Mesendoderm (in vitro differentiated cells): ENCODE measurements around the gene ASB15.

ENCODE experiments used
- DNase-seq: peaks from one replicate; pipeline ENCODE4 v3.0.0; 2013
- H2AK5ac ChIP-seq: 2 replicates; pipeline ENCODE4 v1.6.1; 2013; ENCODE audit warnings: low read length, inconsistent platforms
- H2BK120ac ChIP-seq: 2 replicates; pipeline ENCODE4 v1.6.1; 2013; ENCODE audit warnings: low read depth, mild to moderate bottlenecking, low read length, moderate library complexity, mixed read lengths
- H2BK15ac ChIP-seq: replicated peaks from 2 replicates; pipeline ENCODE4 v1.6.1; 2013; ENCODE audit warnings: low read depth, mild to moderate bottlenecking, moderate library complexity
- H2BK5ac ChIP-seq: 2 replicates; pipeline ENCODE4 v1.6.1; 2013; ENCODE audit warnings: low read length, inconsistent platforms
- H3K18ac ChIP-seq: 2 replicates; pipeline ENCODE4 v1.6.1; 2013; ENCODE audit warnings: mild to moderate bottlenecking, low read length, mixed read lengths
- H3K23ac ChIP-seq: one replicate; pipeline ENCODE4 v1.6.1; 2013; ENCODE audit warnings: low read length
- H3K27ac ChIP-seq: 2 replicates; pipeline ENCODE4 v1.5.1; 2013; ENCODE audit warnings: low read depth, mild to moderate bottlenecking, inconsistent platforms, low read length, moderate library complexity
- H3K27me3 ChIP-seq: 2 replicates; pipeline ENCODE4 v1.6.1; 2013; ENCODE audit warnings: low read length, control low read depth, mild to moderate bottlenecking, inconsistent platforms; ENCODE audit not compliant: insufficient read depth, poor library complexity
- H3K36me3 ChIP-seq: 2 replicates; pipeline ENCODE4 v1.6.1; 2013; ENCODE audit warnings: low read length, inconsistent platforms; ENCODE audit not compliant: control insufficient read depth, insufficient read depth
- H3K4ac ChIP-seq: one replicate; pipeline ENCODE4 v1.6.1; 2013; ENCODE audit warnings: low read depth, mild to moderate bottlenecking, low read length, moderate library complexity
- H3K4me1 ChIP-seq: 2 replicates; pipeline ENCODE4 v1.6.1; 2013; ENCODE audit warnings: low read depth, low read length, inconsistent platforms; ENCODE audit not compliant: control insufficient read depth
- H3K4me2 ChIP-seq: 2 replicates; pipeline ENCODE4 v1.6.1; 2013; ENCODE audit warnings: low read length
- H3K4me3 ChIP-seq: 2 replicates; pipeline ENCODE4 v1.5.1; 2013; ENCODE audit warnings: mild to moderate bottlenecking, low read length
- H3K56ac ChIP-seq: one replicate; pipeline ENCODE4 v1.6.1; 2013; ENCODE audit warnings: low read length
- H3K79me1 ChIP-seq: 2 replicates; pipeline ENCODE4 v1.6.1; 2013; ENCODE audit warnings: low read length, inconsistent platforms
- H3K79me2 ChIP-seq: 2 replicates; pipeline ENCODE4 v1.6.1; 2013; ENCODE audit warnings: mild to moderate bottlenecking, low read length; ENCODE audit not compliant: control insufficient read depth, insufficient read depth
- H3K9ac ChIP-seq: 2 replicates; pipeline ENCODE4 v1.6.1; 2013; ENCODE audit warnings: low read length, inconsistent platforms
- H4K5ac ChIP-seq: one replicate; pipeline ENCODE4 v1.6.1; 2013; ENCODE audit warnings: low read length
- H4K8ac ChIP-seq: one replicate; pipeline ENCODE4 v1.6.1; 2013; ENCODE audit warnings: low read depth, mild to moderate bottlenecking, control low read depth, low read length, moderate library complexity
- WGBS: extraction: QIAGEN DNeasy Blood & Tissue Kit; methylation state at CpG from one replicate; pipeline ENCODE4 v1.1.7; 2013; ENCODE audit warnings: low lambda C conversion rate, missing lambda C conversion rate; ENCODE audit not compliant: insufficient coverage; ENCODE audit errors: extremely low coverage; 5-methylcytosine and 5-hydroxymethylcytosine counted together

Gene ASB15

DNA sequence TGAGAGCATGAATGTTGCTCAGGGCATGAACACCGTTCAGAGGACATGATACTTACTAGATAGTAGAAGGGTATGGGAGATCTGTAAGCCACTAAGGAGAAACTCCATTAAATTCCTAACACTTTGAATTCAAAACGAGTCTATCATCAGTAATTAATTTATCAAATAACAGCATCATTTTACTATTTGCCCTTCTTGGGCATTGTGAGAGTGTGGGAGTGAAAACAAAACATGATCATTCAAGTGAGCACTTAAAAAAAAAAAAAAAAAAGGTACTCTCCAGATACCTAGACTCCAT lies 20.5 kb upstream of the ASB15 start:
- H3K36me3 ChIP-seq, result no peaks in the 10 kb centered on the region
- no CpG with 5 or more reads among the region's 2 CpGs for WGBS
- H3K4me2 ChIP-seq, result no peak overlapping the region
- H4K5ac ChIP-seq, result no peak overlapping the region
- no peak overlapping the region for H3K18ac ChIP-seq
- no peak overlapping the region for H3K4ac ChIP-seq
- H3K27me3 ChIP-seq, result no peaks in the 10 kb centered on the region
- no peak overlapping the region for H3K27ac ChIP-seq
- H2BK120ac ChIP-seq, result no peak overlapping the region
- H2AK5ac ChIP-seq, result no peak overlapping the region
- H2BK15ac ChIP-seq, result no peak overlapping the region
- no peak overlapping the region for H2BK5ac ChIP-seq
- DNase-seq, result no peak
- H3K4me1 ChIP-seq, result no peaks in the 10 kb centered on the region
- no peak overlapping the region for H3K23ac ChIP-seq
- no peak overlapping the region for H3K9ac ChIP-seq
- no peak overlapping the region for H3K56ac ChIP-seq
- no peaks in the 10 kb centered on the region for H3K79me2 ChIP-seq
- no peaks in the 10 kb centered on the region for H3K79me1 ChIP-seq
- H4K8ac ChIP-seq, result no peak overlapping the region
- H3K4me3 ChIP-seq, result no peak overlapping the region

DNA sequence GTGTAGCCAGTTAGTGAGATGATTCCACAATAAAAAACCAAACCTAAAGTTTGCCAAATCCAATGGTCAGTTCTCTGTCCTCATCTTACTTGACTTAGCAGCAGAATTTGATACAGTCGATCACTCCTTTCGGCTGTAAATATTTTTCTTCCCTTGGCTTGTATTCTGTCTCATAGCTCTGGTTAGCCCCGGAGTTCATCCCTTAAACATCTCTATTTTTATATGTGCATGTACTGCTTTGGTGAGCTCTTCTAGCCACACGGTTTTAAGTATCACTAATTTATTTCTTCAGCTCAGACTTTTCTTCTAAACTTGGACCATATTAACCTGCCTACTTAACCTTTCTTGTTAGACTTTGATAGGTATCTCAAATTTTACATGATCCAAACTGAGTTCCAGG lies 17.8 kb upstream of the ASB15 start:
- Histone ChIP-seq H3K27ac (no peak overlapping the region), H3K56ac (no peak overlapping the region), H3K79me1 (no peaks in the 10 kb centered on the region), H3K27me3 (no peaks in the 10 kb centered on the region), H4K5ac (no peak overlapping the region), H2BK120ac (no peak overlapping the region), H3K18ac (no peak overlapping the region), H3K79me2 (no peaks in the 10 kb centered on the region), H3K4me1 (no peaks in the 10 kb centered on the region), H2AK5ac (no peak overlapping the region), H3K23ac (no peak overlapping the region), H3K4me2 (no peak overlapping the region), H3K9ac (no peak overlapping the region), H2BK5ac (no peak overlapping the region), H3K36me3 (no peaks in the 10 kb centered on the region), H3K4ac (no peak overlapping the region), H4K8ac (no peak overlapping the region), H3K4me3 (no peak overlapping the region), H2BK15ac (no peak overlapping the region)
- no peak for DNase-seq
- no CpG with 5 or more reads among the region's 4 CpGs for WGBS

- H3K4me1 ChIP-seq, result no peaks in the 10 kb centered on the region
- H3K56ac ChIP-seq, result no peak overlapping the region
- H4K8ac ChIP-seq, result no peak overlapping the region
- H3K79me1 ChIP-seq, result no peaks in the 10 kb centered on the region
- H2BK15ac ChIP-seq, result no peak overlapping the region
- H2AK5ac ChIP-seq, result no peak overlapping the region
- H3K27me3 ChIP-seq, result no peaks in the 10 kb centered on the region
- H3K4me2 ChIP-seq, result no peak overlapping the region
- no peak for DNase-seq
- no peak overlapping the region for H2BK5ac ChIP-seq
- H3K4ac ChIP-seq, result no peak overlapping the region
- no peak overlapping the region for H3K18ac ChIP-seq
- WGBS, result no CpG with 5 or more reads among the region's 2 CpGs
- H3K9ac ChIP-seq, result no peak overlapping the region
- H2BK120ac ChIP-seq, result no peak overlapping the region
- H3K36me3 ChIP-seq, result no peaks in the 10 kb centered on the region
- no peak overlapping the region for H3K4me3 ChIP-seq
- no peak overlapping the region for H3K23ac ChIP-seq
- H3K79me2 ChIP-seq, result no peaks in the 10 kb centered on the region
- H3K27ac ChIP-seq, result no peak overlapping the region
- H4K5ac ChIP-seq, result no peak overlapping the region
Measured at GRCh38 chr7:123588376-123588775, 13.2 kb upstream of the ASB15 start.

DNA sequence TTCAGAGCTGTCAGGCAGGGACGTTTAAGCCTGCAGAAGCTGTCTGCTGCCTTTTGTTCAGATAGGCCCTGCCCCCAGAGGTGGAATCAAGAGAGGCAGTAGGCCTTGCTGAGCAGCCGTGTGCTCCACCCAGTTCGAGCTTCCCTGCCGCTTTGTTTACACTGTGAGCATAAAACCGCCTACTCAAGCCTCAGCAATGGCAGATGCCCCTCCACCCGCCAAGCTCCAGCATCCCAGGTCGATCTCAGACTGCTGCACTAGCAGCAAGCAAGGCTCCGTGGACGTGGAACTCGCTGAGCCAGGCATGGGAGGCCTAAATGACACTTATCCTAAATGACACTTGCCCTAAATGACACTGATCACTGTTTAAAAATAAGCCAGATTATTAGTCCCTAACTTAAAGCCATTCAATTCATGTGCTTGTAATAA lies 6.8 kb upstream of the ASB15 start:
- H2BK5ac ChIP-seq, result no peak overlapping the region
- no CpG with 5 or more reads among the region's 10 CpGs for WGBS
- no peak overlapping the region for H4K5ac ChIP-seq
- H3K56ac ChIP-seq, result peak overlapping the region; percentile 6
- no peak overlapping the region for H4K8ac ChIP-seq
- no peak overlapping the region for H3K4me2 ChIP-seq
- no peak overlapping the region for H3K18ac ChIP-seq
- H2AK5ac ChIP-seq, result no peak overlapping the region
- no peak overlapping the region for H2BK120ac ChIP-seq
- no peaks in the 10 kb centered on the region for H3K79me1 ChIP-seq
- peak; percentile 89 for DNase-seq
- no peak overlapping the region for H3K27ac ChIP-seq
- no peaks in the 10 kb centered on the region for H3K36me3 ChIP-seq
- H3K4me1 ChIP-seq, result no peaks in the 10 kb centered on the region
- H2BK15ac ChIP-seq, result no peak overlapping the region
- H3K4me3 ChIP-seq, result no peak overlapping the region
- H3K79me2 ChIP-seq, result no peaks in the 10 kb centered on the region
- H3K4ac ChIP-seq, result no peak overlapping the region
- no peaks in the 10 kb centered on the region for H3K27me3 ChIP-seq
- H3K9ac ChIP-seq, result no peak overlapping the region
- no peak overlapping the region for H3K23ac ChIP-seq

GRCh38 chr7:123598657-123599056 lies 3.0 kb upstream of the ASB15 start:
- no peaks in the 10 kb centered on the region for H3K79me1 ChIP-seq
- no peaks in the 10 kb centered on the region for H3K27me3 ChIP-seq
- H3K23ac ChIP-seq, result no peak overlapping the region
- no peak overlapping the region for H3K4me3 ChIP-seq
- WGBS, result no CpG with 5 or more reads among the region's 3 CpGs
- no peak overlapping the region for H3K27ac ChIP-seq
- H2BK5ac ChIP-seq, result no peak overlapping the region
- H2AK5ac ChIP-seq, result no peak overlapping the region
- H3K4me2 ChIP-seq, result no peak overlapping the region
- H4K5ac ChIP-seq, result no peak overlapping the region
- no peak overlapping the region for H3K9ac ChIP-seq
- no peaks in the 10 kb centered on the region for H3K36me3 ChIP-seq
- no peak overlapping the region for H3K56ac ChIP-seq
- H3K79me2 ChIP-seq, result no peaks in the 10 kb centered on the region
- no peak overlapping the region for H2BK120ac ChIP-seq
- no peaks in the 10 kb centered on the region for H3K4me1 ChIP-seq
- no peak overlapping the region for H4K8ac ChIP-seq
- no peak overlapping the region for H3K4ac ChIP-seq
- no peak for DNase-seq
- H2BK15ac ChIP-seq, result no peak overlapping the region
- no peak overlapping the region for H3K18ac ChIP-seq

GRCh38 chr7:123599766-123600165 lies 1.9 kb upstream of the ASB15 start:
- Histone ChIP-seq H2BK15ac (no peak overlapping the region), H2BK120ac (no peak overlapping the region), H3K56ac (no peak overlapping the region), H3K27me3 (no peaks in the 10 kb centered on the region), H3K36me3 (no peaks in the 10 kb centered on the region), H3K79me1 (no peaks in the 10 kb centered on the region), H4K5ac (no peak overlapping the region), H3K4me1 (no peaks in the 10 kb centered on the region), H3K27ac (no peak overlapping the region), H3K18ac (no peak overlapping the region), H3K4me2 (no peak overlapping the region), H4K8ac (no peak overlapping the region), H3K23ac (no peak overlapping the region), H2BK5ac (no peak overlapping the region), H3K9ac (no peak overlapping the region), H3K79me2 (no peaks in the 10 kb centered on the region), H3K4ac (no peak overlapping the region), H3K4me3 (no peak overlapping the region), H2AK5ac (no peak overlapping the region)
- WGBS, result no CpG with 5 or more reads among the region's 2 CpGs
- DNase-seq, result no peak
